Stimulated activated naive CD8-positive, alpha-beta T cell treated with anti-CD3 and anti-CD28 coated beads, Interleukin-15, amount 100 ng/mL, for 72 hours (primary cell): ENCODE results near the gene CDK11B.
"Not testable (repeated sequence)": the region's sequence is repeated elsewhere in the genome, so short reads cannot be mapped to it uniquely, and the experiment has no call there.

ENCODE experiments used
- ATAC-seq: fragments of 150-1000 bp; cut with Tn5 transposase; 2 replicates; pipeline ENCODE4 v1.10.0; 2021; ENCODE audit warnings: mild to moderate bottlenecking, moderate library complexity
- DNase-seq, 2 donors: peaks; one replicate each; pipeline ENCODE4 v3.0.0; 2021 to 2022
- H3K27ac Mint-ChIP-seq, 2 donors: one replicate each; pipeline ENCODE4 v1.8.0; 2022; ENCODE audit warnings: mild to moderate bottlenecking in 2 of 2, mixed read lengths in 2 of 2, moderate library complexity in 2 of 2
- H3K27me3 Mint-ChIP-seq: one replicate; pipeline ENCODE4 v1.8.0; 2022; ENCODE audit warnings: mixed read lengths
- H3K4me1 Mint-ChIP-seq: one replicate; pipeline ENCODE4 v1.8.0; 2022; ENCODE audit warnings: mild to moderate bottlenecking, mixed read lengths
- H3K4me3 Mint-ChIP-seq, 2 donors: one replicate each; pipeline ENCODE4 v1.8.0; 2022; ENCODE audit warnings: mild to moderate bottlenecking in 2 of 2, mixed read lengths in 2 of 2, moderate library complexity in 1 of 2
- H3K9me3 Mint-ChIP-seq, 2 donors: one replicate each; pipeline ENCODE4 v1.8.0; 2022; ENCODE audit warnings: mixed read lengths in 2 of 2

The CDK11B gene

DNA sequence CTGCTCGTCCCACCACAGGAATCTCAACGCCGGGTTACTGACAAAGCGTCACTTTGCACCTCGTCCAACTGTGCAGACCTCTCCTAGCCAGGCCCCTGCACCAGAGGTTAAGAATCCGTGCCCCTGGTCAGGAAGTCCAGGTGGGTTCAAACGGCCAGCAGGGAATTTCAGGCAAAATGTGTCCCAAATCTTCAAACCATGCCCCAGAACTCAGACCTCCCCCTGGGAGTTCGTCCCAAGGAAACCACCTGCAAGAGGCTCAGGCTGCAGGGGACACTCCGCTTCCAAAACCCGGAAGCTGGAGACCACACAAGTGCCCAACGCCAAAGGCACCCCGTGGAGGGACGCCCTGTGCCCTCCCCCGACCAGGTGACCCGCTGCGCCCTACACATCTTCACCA is 32.6 kb upstream of the CDK11B start:
- H3K4me1 Mint-ChIP-seq: peaks cover 23% of the 10 kb centered on the region
- H3K9me3 Mint-ChIP-seq, ATAC-seq, H3K27me3 Mint-ChIP-seq, H3K27ac Mint-ChIP-seq, DNase-seq, H3K4me3 Mint-ChIP-seq: not testable (repeated sequence)

DNA sequence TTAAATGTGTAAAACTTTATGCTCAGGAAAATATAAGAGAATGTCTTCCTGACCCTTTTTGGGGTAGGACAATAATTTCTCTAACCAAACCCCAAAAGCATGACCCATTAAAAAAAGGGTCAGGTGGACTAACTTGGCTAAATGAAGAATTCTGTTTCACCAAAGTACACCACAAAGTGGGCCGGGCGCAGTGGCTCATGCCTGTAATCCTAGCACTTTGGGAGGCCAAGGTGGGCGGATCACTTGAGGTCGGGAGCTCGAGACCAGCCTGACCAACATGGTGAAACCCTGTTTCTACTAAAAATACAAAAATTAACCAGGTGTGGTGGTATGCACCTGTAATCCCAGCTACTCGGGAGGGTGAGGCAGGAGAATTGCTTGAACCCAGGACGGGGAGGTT is 30.7 kb upstream of the CDK11B start:
- peaks cover 33% of the 10 kb centered on the region for H3K4me1 Mint-ChIP-seq
- not testable (repeated sequence) for H3K9me3 Mint-ChIP-seq, ATAC-seq, H3K27me3 Mint-ChIP-seq, H3K4me3 Mint-ChIP-seq, DNase-seq, H3K27ac Mint-ChIP-seq

DNA sequence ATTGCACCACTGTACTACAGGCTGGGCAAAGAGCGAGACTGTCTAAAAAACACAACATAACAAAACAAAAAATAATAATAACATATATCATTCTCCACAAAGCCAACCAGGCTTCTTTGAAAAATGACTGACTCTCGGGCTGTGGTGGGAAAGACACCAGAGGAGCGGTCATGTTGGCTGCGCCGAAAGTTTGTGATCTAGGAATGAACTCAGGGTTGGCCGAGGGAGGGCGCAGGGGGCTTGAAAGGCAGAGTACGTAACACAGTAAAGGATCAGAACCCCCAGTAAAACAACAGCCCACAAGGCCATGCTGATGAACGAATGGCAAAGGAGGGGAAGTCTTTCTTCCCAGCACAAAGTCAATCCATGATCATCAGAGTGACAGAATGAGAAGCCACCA is 29.0 kb upstream of the CDK11B start:
- peak overlapping the region in 1 of 2 donors; percentile 57 for H3K27ac Mint-ChIP-seq
- no peaks in the 10 kb centered on the region for H3K27me3 Mint-ChIP-seq
- no peak overlapping the region for H3K4me3 Mint-ChIP-seq
- peaks cover 40% of the 10 kb centered on the region for H3K4me1 Mint-ChIP-seq
- no peak for DNase-seq
- no peaks in the 10 kb centered on the region for H3K9me3 Mint-ChIP-seq
- no peak for ATAC-seq

DNA sequence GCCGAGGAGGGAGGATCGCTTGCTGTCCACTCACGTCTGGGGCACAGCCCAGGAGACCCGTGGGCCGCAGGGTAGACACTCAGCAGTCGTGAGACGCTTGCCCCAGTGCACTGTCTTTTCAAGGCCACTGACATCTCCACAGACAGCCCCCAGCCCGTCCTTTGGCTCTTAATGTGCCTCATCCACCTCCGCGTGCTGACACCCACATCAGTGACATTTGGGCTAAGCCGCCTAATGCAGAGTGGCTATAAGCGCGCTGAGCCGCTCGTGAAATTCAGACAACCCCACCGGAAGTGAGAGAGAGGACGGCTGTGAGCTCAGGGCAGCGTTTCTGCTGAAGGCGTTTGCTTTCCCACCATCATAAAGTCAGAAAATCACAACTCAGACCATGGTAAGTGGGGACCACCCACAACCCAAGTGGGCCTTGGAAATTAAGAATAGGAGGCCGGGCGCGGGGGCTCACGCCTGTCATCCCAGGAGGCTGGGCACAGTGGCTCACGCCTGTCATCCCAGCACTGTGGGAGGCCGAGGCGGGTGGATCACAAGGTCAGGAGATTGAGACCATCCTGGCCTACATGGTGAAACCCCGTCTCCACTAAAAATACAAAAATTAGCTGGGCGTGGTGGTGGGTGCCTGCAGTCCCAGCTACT is 25.4 kb upstream of the CDK11B start:
- DNase-seq (no peak), ATAC-seq (no peak)
- Mint-ChIP-seq H3K27ac (peak overlapping the region in 1 of 2 donors; percentile 89), H3K4me3 (no peak overlapping the region), H3K4me1 (peaks cover 44% of the 10 kb centered on the region), H3K9me3 (no peaks in the 10 kb centered on the region), H3K27me3 (no peaks in the 10 kb centered on the region)

DNA sequence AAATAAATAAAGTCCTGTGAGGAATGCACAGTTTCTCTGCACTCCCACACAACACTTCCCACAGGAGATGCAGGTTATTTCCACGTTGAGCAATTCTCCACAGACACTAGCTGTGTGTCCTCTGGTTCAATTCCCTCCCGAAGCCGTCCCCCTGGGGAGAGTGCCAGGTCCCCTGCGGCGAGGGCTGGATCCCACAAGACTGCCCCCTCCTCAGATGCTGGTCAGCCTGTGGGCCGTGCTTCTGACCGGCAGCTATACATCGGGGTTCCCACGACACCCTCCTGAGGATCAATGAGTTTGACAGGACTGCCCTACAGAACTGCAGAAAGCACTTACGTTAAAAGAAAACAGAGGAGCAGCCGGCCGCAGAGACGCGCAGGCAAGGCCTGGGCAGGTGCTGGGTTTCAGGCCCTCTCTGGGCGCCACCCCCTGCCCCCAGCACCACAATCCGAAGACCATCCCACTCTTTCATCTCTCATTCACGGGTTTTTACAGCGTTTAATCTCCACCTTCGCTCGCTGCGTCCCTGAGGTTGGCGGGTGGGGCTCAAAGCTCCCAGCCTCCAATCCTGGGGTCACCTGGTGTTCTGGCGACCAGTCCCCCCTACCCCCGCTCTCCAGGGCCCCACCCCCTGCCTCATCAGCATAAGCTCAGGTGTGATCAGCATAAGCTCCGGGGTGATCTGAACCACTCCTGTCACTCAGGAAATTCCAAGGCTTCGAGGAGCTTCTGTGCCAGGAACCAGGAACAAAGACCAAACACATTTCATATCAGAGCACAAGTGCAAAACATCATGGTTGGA is 24.5 kb upstream of the CDK11B start:
- H3K4me1 Mint-ChIP-seq: peaks cover 52% of the 10 kb centered on the region
- no peak overlapping the region for H3K4me3 Mint-ChIP-seq

DNA sequence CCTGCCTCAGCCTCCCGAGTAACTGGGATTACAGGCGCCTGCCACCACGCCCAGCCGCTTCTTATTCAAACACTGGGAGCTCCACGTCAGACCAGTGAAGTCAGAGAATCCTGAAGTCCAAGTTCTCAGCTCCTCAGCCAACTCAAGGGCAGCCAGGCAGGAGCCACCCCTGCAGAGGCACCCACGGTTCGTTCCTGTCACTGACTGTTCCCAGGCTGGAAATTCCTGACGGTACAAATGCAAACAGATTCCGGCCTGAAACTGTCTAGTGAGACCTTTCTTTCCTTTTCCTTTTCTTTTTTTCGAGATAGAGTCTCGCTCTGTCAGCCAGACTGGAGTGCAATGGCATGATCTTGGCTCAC is 22.1 kb upstream of the CDK11B start:
- Mint-ChIP-seq H3K4me1 (peaks cover 47% of the 10 kb centered on the region), H3K27me3 (no peaks in the 10 kb centered on the region), H3K27ac (no peak overlapping the region), H3K4me3 (no peak overlapping the region), H3K9me3 (no peaks in the 10 kb centered on the region)
- ATAC-seq: no peak
- no peak for DNase-seq

More for the DNA sequence above, 24.5 kb upstream of the CDK11B start:
- Mint-ChIP-seq H3K9me3 (no peaks in the 10 kb centered on the region), H3K27me3 (no peaks in the 10 kb centered on the region), H3K27ac (peak overlapping the region; percentile 68 to 74)
- ATAC-seq (no peak), DNase-seq (no peak)

DNA sequence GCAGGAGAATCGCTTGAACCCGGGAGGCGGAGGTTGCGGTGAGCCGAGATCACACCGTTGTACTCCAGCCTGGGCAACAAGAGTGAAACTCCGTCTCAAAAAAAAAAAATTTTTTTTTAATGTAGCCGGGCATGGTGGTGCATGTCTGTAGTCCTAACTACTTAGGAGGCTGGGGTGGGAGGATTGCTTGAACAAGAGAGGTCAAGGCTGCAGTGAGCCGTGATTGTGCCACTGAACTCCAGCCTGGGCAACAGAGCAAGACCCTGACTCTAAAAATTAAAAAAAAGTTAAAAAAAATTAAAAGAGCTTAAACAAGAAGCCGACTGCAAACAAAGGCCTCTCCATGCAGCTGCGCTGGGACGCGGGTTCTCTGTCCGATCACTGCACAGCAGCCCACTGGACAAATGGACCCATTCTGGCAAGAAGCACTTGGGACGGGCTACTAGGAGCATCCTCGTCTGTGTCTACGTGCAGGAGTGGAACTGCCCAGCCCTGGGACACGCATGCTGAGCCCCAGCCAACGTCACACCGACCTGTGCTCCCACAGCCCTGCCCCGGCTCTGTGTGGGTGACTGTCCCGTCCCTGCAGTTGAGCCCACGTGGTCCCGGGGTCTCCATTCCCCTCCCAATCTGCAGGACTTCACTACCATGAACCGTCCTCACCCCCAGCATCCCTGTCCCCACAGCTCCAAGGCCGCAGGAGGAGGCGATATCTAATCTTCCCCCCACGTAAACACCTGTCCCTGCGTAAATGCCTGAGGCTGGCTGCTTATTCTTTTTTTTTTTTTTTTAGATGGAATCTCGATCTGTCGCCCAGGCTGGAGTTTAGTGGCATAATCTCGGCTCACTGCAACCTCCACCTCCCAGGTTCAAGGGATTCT is 21.5 kb upstream of the CDK11B start:
- Mint-ChIP-seq H3K27ac (no peak overlapping the region), H3K4me3 (no peak overlapping the region), H3K9me3 (no peaks in the 10 kb centered on the region), H3K27me3 (no peaks in the 10 kb centered on the region), H3K4me1 (peaks cover 43% of the 10 kb centered on the region)
- DNase-seq (no peak), ATAC-seq (no peak)

DNA sequence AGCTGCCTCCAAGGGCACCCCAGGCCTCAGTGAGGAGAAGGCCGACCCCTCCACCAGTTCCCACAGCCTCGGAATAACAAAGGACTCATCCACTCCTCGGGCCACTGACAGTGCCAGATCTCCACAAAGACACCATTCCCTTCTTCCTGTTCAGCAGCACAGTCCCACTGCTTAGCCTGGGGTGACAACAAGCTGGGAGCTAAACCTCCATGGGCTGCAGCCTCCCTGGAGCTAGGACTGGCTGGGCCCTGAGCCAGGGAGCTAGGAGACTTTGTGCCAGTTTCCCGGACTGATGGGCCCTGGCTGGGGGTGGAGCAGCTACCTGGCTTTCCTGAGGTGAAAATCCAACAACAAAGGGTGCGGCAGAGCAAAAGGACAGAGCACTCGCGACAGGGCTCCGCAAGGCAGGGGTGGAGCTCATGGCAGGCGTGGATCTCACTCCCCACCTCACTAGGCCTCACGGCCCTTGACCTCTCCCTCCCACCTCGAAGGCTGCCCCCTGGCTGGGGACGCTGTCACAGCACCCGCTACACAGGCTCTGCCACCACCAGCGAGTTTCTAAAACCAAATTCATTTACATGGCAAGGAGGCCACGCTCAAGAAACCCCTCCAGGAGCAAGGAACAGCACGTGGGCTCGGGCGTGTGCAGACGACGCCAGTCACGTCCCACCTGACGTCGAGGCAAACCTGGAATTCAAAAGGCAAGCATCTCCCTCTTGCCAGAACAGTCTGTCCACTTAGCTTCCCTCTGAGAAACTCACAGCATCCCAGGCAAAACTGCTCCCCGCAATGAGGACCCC is 20.0 kb upstream of the CDK11B start:
- Mint-ChIP-seq H3K9me3 (no peaks in the 10 kb centered on the region), H3K27me3 (no peaks in the 10 kb centered on the region), H3K4me1 (peaks cover 39% of the 10 kb centered on the region), H3K27ac (peak overlapping the region; percentile 86 to 93), H3K4me3 (peak overlapping the region; percentile 77 to 96)
- ATAC-seq (peak; percentile 79), DNase-seq (peak; percentile 66 to 68)

DNA sequence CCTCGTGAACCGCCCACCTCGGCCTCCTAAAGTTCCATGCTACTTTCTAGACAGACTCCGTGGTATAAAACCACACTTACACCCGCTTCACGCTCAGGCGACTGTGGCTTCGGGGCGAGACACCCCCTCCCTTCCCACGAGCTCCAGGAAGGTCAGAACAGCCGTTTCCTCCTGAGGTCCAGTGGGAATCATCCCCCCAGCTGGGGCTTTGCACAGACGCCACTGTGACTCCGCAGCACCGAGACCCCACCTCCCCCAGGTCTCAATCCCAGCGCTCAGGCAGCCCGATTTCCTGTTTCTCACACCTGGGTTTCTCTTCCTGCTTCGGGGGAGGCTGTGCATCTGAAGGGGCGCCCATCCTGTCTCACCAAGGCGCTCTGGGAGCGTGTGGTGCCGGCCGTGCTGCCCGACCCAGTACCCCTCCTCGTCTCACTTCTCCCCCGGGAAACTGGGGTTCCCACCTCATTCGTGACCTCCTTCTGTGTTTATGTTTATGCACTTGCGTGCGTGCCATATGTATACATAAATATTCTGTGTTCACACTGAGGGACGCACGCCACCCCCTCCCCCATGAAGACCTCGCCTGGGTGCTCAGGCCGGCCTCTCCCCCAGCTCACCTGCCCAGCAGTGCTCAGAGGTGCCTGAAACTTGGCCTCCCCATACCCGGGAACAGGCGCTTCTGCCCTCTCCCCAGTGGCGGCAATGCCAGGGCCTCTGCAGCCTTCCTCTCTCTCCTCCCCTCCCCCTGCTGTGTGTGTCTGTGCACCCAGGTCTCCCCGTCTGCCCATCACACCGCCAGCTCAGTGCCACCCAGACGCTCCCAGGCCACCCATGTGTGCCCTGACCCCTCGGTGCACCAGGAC is 19.1 kb upstream of the CDK11B start:
- Mint-ChIP-seq H3K27ac (peak overlapping the region; percentile 86 to 93), H3K27me3 (no peaks in the 10 kb centered on the region), H3K4me3 (peak overlapping the region; percentile 77 to 96), H3K9me3 (no peaks in the 10 kb centered on the region), H3K4me1 (peaks cover 31% of the 10 kb centered on the region)
- DNase-seq: peak; percentile 46 to 54
- peak; percentile 68 for ATAC-seq

DNA sequence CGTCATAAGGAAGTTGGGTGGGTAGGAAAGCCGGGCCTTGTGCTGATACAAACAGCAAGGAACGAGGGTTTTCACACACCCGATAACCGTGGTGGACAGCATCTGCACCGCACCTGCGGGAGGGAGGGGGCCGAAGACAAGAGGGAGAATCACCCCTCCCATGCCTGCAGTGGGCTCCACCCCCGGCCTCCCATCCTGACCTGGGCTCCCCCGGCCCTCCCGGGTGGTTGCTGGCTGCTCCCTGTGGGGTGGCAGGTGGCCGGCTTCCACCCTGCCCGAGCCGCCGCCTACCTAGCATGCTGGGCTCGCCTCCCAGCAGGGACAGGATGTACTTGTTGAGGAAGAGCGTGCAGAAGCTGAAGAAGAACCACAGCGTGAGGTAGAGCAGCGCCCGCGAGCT is 17.3 kb upstream of the CDK11B start:
- not testable (repeated sequence) for H3K9me3 Mint-ChIP-seq, DNase-seq, H3K27me3 Mint-ChIP-seq, H3K27ac Mint-ChIP-seq, H3K4me3 Mint-ChIP-seq
- peak; percentile 13 for ATAC-seq
- H3K4me1 Mint-ChIP-seq: peaks cover 31% of the 10 kb centered on the region

DNA sequence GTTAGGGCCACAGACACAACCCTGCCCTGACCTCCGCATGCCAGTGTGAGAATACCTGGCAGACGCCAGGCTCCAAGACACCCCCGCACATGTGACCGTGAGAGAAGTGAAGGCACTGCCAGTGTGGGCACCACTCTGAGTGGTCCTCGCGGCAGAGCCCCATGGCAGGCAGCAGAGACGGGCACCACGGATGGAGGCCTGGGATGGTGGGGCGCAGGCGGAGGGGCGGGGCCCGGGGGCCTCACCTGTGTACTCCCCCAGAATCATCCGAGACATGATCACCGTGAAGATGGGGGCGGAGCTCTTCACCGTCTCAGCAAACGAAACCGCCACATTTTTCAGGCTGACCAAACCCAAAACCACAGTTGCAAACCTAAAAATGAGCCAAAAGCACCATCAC is 16.4 kb upstream of the CDK11B start:
- not testable (repeated sequence) for ATAC-seq, DNase-seq, H3K27me3 Mint-ChIP-seq, H3K4me3 Mint-ChIP-seq, H3K27ac Mint-ChIP-seq, H3K9me3 Mint-ChIP-seq
- peaks cover 31% of the 10 kb centered on the region for H3K4me1 Mint-ChIP-seq

DNA sequence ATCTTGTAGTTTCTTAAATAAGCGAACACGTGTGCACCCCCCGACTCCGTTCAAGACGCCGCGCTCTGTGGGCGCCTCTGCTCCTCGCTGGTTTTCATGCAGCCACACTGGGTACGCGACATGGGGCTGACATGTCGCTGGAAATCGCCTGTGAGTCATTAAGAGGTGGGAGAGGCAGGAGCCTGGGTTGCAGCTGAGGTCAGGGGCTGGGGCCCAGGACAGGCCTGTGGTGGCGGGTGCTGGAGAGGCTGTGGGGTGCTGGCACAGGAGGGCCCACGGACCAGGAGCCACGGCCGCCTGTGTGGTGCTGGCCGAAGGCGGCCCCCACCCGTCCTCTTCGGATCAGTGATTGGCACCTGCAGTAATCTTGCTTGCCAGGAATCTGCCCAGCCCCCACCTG is 16.0 kb upstream of the CDK11B start:
- peak overlapping the region in 1 of 2 donors; percentile 54 for H3K27ac Mint-ChIP-seq

DNA sequence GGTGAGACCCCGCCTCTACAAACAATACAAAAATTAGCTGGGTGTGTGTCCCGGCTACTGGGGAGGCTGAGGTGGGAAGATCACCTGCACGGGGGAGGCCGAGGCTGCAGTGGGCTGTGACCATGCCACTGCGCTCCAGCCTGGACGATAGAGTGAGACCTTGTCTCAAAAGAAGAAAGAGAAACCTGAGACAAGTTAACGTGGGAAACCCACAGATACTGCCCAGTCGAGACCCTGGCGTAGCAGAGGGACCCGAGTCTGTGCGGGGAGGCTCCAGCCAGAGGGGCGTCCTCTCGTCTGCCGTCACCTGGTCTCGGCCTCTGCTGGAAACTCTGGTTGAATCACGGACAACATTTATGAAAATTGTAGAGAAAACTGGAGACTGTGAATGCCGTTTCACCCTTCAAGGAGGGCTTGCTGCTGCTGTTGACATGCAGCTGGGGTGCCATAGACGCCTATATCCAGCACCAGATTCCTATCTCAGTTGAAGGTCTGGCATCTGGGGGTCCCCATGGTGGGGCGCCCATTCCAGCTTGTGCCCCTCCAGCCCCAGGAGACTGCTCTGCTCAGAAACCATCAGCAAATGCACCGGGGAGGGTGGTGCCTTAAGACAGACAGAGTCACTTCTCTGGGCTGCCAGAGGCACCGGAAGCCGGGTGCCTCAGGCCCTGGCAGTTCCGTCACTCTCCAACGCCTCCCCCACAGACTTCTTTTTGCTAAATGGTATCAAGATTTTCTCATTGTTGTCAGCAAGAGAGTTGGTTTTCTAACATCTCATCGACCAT is 13.6 kb upstream of the CDK11B start:
- H3K27me3 Mint-ChIP-seq: no peaks in the 10 kb centered on the region
- no peak for ATAC-seq

More for the DNA sequence above, 16.0 kb upstream of the CDK11B start:
- DNase-seq, ATAC-seq, H3K27me3 Mint-ChIP-seq, H3K4me3 Mint-ChIP-seq, H3K9me3 Mint-ChIP-seq: not testable (repeated sequence)
- peaks cover 31% of the 10 kb centered on the region for H3K4me1 Mint-ChIP-seq

More for the DNA sequence above, 13.6 kb upstream of the CDK11B start:
- Mint-ChIP-seq H3K4me1 (peaks cover 9% of the 10 kb centered on the region), H3K27ac (no peak overlapping the region), H3K4me3 (no peak overlapping the region), H3K9me3 (no peaks in the 10 kb centered on the region)
- no peak for DNase-seq
